ENCODE measurements around the gene TAGLN2. TPM values are rescaled to one million over a fixed set of nuclear protein-coding genes. Genes with fewer than 3 reads are reported as not detected.

Gene TAGLN2
- total RNA-seq (2022; extraction: Qiagen RNA extraction; ENCODE audit: low read depth), result 997 to 1,080 TPM (median 1,064 TPM) in 5 replicates

DNA sequence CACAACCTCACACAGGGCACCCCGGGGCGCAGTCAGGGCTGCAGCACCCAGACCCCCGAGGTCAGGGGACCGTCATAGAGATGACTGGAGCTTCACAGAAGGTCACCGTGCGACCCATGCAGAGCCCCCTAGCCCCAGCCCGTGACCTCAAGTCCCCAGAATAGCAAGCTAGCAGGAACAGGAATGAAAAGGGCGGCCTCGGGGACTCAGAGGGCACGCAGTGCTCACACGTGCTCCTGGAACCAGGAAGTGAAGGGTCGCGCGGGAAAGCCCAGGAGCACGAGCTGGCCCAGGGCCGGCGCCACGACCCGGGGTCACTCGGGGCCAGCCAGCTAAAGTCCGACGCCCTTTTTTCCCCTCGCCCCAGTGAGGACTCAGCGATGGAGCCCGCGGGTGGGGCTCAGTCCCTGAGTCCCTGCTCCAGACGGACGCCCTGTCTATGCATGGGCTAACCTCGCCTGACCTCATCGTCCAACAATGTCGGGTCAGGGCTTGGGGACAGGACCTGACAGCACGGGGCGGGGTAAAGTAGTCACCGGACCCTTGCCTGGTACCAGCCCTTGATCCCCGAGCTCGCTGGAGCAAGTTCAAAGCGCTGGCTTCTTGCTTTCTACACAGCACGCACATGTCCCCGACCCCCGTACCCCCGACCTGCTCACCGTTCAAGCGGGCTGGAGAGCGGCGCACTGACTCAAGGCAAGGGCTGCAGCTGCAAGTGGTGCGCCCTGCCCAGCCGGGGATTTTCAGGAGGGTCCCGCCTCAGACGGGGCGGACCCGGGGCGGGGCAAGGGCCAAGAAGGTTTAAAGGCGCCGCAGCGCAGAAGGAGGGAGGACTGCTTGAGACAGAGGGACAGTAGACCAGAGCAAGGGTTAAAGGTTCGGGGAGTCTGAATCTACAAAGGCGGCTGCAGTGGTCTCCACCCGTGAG, at the start of gene TAGLN2:
TAGLN2 (minus strand) TSS at position 717 of the 928 bp plus-strand sequence. CDS start 4,998 bp downstream, outside the sequence.

DNA sequence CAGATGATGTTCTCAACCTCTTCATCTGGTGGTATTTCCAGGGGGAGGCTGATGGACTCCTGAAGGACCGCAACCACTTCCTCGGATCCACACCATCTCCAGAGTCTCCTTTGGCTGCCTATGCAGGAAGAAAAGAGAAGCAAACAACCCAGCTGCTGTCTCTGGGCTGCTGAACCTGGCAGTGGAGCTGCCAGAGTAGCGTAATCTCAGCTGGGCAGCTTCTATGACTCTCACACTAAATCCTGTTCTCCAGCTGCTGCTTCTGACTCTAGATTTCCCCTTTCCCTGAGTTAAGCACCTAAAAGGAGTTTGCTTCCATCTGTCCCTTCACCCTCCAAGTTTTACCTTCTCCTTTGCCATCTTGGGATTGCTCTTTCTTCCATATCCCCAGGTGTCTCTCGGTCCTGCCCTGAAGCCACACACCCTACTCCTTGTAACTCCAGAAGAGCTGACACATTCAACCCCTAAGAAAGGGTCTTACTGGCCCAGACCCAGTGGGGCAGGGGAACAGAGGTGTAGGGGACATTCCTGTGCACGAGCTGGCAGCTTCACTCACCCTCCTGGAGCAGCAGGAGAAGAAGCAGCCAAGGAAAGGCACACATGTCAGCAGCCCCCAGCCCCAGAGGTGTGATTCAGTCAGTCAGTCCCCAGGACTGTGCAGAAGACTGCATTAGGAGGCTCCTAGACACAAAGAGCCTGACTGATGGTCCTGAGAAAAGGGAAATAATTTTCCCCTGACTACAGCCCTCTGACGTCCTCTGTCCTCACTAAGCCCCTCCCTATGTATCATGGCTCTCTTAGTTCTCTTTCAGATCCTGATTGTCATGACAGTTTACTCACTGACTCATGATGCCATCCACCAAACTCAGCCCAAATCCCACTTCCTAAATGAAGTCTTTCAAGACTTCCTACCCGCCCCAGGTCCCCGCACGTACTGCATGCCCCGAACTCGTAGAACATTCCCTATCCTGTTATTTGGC, 28.5 kb upstream of the TAGLN2 start, which contains the start of gene SLAMF9:
SLAMF9 (minus strand) TSS at position 702 of the 980 bp plus-strand sequence; CDS start at position 602, 100 bp downstream.

DNA sequence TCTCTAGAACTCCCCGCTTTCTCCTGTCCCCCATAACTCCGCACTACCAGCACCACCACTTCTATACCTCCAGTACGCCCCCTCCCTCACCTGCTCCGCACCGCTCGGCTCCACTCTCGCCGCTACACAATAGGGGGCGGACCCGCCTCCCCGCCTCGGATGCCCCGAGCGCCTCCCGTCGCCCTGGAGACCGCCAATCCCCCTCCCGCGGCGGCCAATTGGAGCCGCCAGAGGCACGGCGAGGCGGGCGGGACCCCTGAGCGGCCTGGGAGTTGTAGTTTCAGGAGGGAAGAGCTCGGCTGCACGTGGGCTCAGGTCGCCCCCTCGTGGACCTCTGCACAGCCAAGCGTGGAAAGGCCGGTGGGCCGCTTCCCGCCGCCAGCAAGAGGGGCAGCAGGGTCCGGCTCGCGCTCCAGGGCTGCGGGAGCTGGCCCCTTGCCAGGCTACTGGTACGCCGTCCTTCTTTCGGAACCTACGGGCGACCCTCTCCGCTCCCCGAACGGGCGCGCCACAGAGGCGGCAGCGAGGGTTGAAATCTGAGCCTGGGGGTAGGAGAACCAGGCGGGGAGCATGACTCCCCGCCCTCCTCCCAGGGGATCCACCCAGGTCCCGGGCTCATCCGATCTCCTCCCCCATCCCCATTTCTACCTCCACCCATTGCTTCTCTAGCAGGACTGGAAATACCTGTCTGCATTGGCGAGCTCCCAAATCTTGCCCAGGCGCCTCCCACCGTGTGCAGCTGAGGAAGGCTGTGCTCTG, 20.4 kb upstream of the TAGLN2 start, which contains the start of gene IGSF9:
IGSF9 (minus strand) TSS at position 131 of the 759 bp plus-strand sequence. CDS start 2,159 bp downstream, outside the sequence.

DNA sequence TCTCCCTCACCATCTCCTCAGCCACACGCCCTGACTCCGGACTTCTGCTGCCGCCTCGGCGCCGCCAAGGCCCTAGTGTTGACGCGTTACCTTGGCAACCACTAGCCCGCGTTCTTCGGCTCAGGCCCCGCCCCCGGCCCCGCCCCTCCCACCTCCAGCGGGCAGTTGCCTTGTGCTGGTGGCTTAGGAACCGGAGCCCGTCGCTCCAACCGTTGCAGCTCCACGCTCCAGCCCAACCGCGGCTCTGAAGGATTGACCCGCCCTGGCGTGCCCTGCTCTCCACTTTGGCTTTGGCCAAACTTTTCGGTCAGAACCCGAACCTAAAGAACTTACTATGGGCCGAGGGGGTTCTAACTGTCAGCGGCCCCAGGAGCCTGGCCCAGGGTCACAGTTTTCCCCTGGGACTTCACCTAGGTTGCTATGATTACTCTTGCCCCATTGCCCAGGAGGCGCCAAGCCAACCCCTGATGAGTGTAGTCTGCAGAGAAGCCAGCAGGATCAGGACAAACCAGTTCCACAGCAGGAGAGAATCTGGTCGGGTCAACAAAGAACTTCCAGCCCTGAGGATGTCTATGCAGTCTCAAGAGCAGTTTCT, 25.1 kb downstream of the TAGLN2 start, which contains the start of gene CFAP45:
CFAP45 (minus strand) TSS at position 80 of the 595 bp plus-strand sequence; CDS start at position 13, 67 bp downstream.

Other genes starting within 250 kb of the TAGLN2 start
- gene CRP, start 210.9 kb downstream of the TAGLN2 start, total RNA-seq (2022; extraction: Qiagen RNA extraction; ENCODE audit: low read depth), result not detected in 5 replicates
- gene DUSP23, start 144.5 kb downstream of the TAGLN2 start, total RNA-seq (2022; extraction: Qiagen RNA extraction; ENCODE audit: low read depth), result 50.8 to 73.5 TPM (median 71.6 TPM) in 5 replicates
- gene FCRL6, start 123.1 kb downstream of the TAGLN2 start, total RNA-seq (2022; extraction: Qiagen RNA extraction; ENCODE audit: low read depth), result not detected in 5 replicates
- not detected in 5 replicates for gene SLAMF8, start 98.6 kb downstream of the TAGLN2 start, total RNA-seq (2022; extraction: Qiagen RNA extraction; ENCODE audit: low read depth)
- 0.07 to 0.14 TPM in 2 of 5 replicates, not detected in the others for gene VSIG8, start 62.9 kb downstream of the TAGLN2 start, total RNA-seq (2022; extraction: Qiagen RNA extraction; ENCODE audit: low read depth)
- 0.51 to 0.99 TPM (median 0.64 TPM) in 5 replicates for gene CFAP45, start 25.3 kb downstream of the TAGLN2 start, total RNA-seq (2022; extraction: Qiagen RNA extraction; ENCODE audit: low read depth)
- 0.22 to 0.39 TPM (median 0.27 TPM) in 5 replicates for gene IGSF9, start 20.1 kb upstream of the TAGLN2 start, total RNA-seq (2022; extraction: Qiagen RNA extraction; ENCODE audit: low read depth)
- 0.17 to 0.25 TPM (median 0.22 TPM) in 3 of 5 replicates, not detected in the others for gene SLAMF9, start 28.7 kb upstream of the TAGLN2 start, total RNA-seq (2022; extraction: Qiagen RNA extraction; ENCODE audit: low read depth)
- gene PIGM, start 106.5 kb upstream of the TAGLN2 start, total RNA-seq (2022; extraction: Qiagen RNA extraction; ENCODE audit: low read depth), result 3.8 to 4.6 TPM (median 4.3 TPM) in 5 replicates
- 0.02 TPM in 1 of 5 replicates, not detected in the others for gene KCNJ10, start 144.7 kb upstream of the TAGLN2 start, total RNA-seq (2022; extraction: Qiagen RNA extraction; ENCODE audit: low read depth)
- 0.06 TPM in 1 of 5 replicates, not detected in the others for gene KCNJ9, start 156.0 kb upstream of the TAGLN2 start, total RNA-seq (2022; extraction: Qiagen RNA extraction; ENCODE audit: low read depth)
- gene IGSF8, start 173.1 kb upstream of the TAGLN2 start, total RNA-seq (2022; extraction: Qiagen RNA extraction; ENCODE audit: low read depth), result 6.7 to 9.8 TPM (median 8.4 TPM) in 5 replicates
- gene ATP1A2, start 190.3 kb upstream of the TAGLN2 start, total RNA-seq (2022; extraction: Qiagen RNA extraction; ENCODE audit: low read depth), result 0.01 to 0.05 TPM (median 0.03 TPM) in 3 of 5 replicates, not detected in the others
- not detected in 5 replicates for gene ATP1A4, start 226.1 kb upstream of the TAGLN2 start, total RNA-seq (2022; extraction: Qiagen RNA extraction; ENCODE audit: low read depth)